DOHH2 (cell line): ENCODE measurements around the gene DCANP1.

Source experiments
- H3F3A ChIP-seq: fragments of 200-600 bp; sonication (generic), shearing (Covaris generic); 2 replicates; pipeline ENCODE4 v1.6.0; 2016; ENCODE audit warnings: antibody characterized with exemption, mild to moderate bottlenecking; ENCODE audit not compliant: control insufficient read depth, insufficient read depth
- H3K27ac ChIP-seq: fragments of 200-600 bp; sonication (generic); 2 replicates; pipeline ENCODE4 v1.5.1; 2014; ENCODE audit warnings: low read depth, mild to moderate bottlenecking, low read length, moderate library complexity
- H3K27me3 ChIP-seq: fragments of 200-600 bp; sonication (generic); 2 replicates; pipeline ENCODE4 v1.6.1; 2014; ENCODE audit warnings: mild to moderate bottlenecking, low read length, mixed read lengths; ENCODE audit not compliant: control insufficient read depth
- H3K36me3 ChIP-seq: fragments of 200-600 bp; sonication (generic); 2 replicates; pipeline ENCODE4 v1.6.1; 2014; ENCODE audit warnings: mild to moderate bottlenecking, low read length, moderate library complexity, mixed read lengths; ENCODE audit not compliant: control insufficient read depth
- H3K4me1 ChIP-seq: fragments of 200-600 bp; sonication (generic); 2 replicates; pipeline ENCODE4 v1.6.1; 2014; ENCODE audit warnings: mild to moderate bottlenecking, low read length, mixed read lengths; ENCODE audit not compliant: control insufficient read depth
- H3K4me2 ChIP-seq: fragments of 200-600 bp; sonication (generic); 2 replicates; pipeline ENCODE4 v1.6.0; 2014; ENCODE audit warnings: mild to moderate bottlenecking, low read length, moderate library complexity
- H3K4me3 ChIP-seq: fragments of 200-600 bp; sonication (generic); 2 replicates; pipeline ENCODE4 v1.5.1; 2014; ENCODE audit warnings: mild to moderate bottlenecking, low read length, mixed read lengths
- H3K79me2 ChIP-seq: fragments of 200-600 bp; sonication (generic); 2 replicates; pipeline ENCODE4 v1.6.1; 2014; ENCODE audit warnings: mild to moderate bottlenecking, low read length, mixed read lengths; ENCODE audit not compliant: control insufficient read depth
- H3K9me2 ChIP-seq: fragments of 200-600 bp; sonication (generic); replicated peaks from 2 replicates; pipeline ENCODE4 v1.6.1; 2014; ENCODE audit warnings: mild to moderate bottlenecking, low read length, mixed read lengths; ENCODE audit not compliant: control insufficient read depth
- H3K9me3 ChIP-seq: fragments of 200-600 bp; sonication (generic); 2 replicates; pipeline ENCODE4 v1.6.1; 2014; ENCODE audit warnings: antibody characterized with exemption, low read length, mixed read lengths; ENCODE audit not compliant: control insufficient read depth, insufficient read depth
- H4K20me1 ChIP-seq: fragments of 200-600 bp; sonication (generic); 2 replicates; pipeline ENCODE4 v1.6.0; 2014; ENCODE audit warnings: low read depth, mild to moderate bottlenecking, antibody characterized with exemption, low read length, moderate library complexity; ENCODE audit not compliant: control insufficient read depth, insufficient read depth
- CTCF ChIP-seq: fragments of 200-600 bp; sonication (generic); IDR thresholded peaks from one replicate; pipeline ENCODE4 v1.5.1; 2014; ENCODE audit warnings: antibody characterized with exemption, mild to moderate bottlenecking, low read depth, low read length; ENCODE audit not compliant: poor library complexity, severe bottlenecking
- EZH2phosphoT487 ChIP-seq: fragments of 200-600 bp; sonication (generic); IDR thresholded peaks from 2 replicates; pipeline ENCODE4 v1.6.1; 2017; ENCODE audit warnings: borderline replicate concordance, mild to moderate bottlenecking, antibody characterized with exemption, low read length, moderate library complexity, mixed read lengths

DCANP1 gene

DNA sequence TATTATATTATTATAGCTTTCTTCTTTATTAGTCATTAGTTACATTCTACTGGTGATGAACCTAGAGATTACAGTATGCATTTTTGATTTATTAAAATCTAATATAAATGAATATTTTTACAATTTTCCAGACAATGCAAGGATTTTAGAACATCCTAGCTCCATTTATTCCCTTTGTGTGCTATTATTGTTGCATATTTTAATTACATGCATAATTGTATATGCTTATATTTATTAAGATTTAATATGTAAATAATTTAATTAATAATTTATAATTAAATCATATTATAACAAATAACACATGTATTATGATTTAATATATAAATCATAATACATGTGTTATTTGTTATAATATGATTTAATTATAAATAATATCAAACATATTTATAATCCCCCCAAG is 24.7 kb downstream of the DCANP1 start:
- TF ChIP-seq EZH2phosphoT487 (no peak), CTCF (no peak)
- Histone ChIP-seq H3F3A (no peaks in the 10 kb centered on the region), H3K79me2 (no peaks in the 10 kb centered on the region), H3K4me1 (no peaks in the 10 kb centered on the region), H3K27ac (no peak overlapping the region), H3K9me2 (no peaks in the 10 kb centered on the region), H3K36me3 (no peaks in the 10 kb centered on the region), H3K9me3 (no peaks in the 10 kb centered on the region), H3K27me3 (peaks cover 30% of the 10 kb centered on the region), H4K20me1 (no peaks in the 10 kb centered on the region), H3K4me2 (no peak overlapping the region), H3K4me3 (no peak overlapping the region)

DNA sequence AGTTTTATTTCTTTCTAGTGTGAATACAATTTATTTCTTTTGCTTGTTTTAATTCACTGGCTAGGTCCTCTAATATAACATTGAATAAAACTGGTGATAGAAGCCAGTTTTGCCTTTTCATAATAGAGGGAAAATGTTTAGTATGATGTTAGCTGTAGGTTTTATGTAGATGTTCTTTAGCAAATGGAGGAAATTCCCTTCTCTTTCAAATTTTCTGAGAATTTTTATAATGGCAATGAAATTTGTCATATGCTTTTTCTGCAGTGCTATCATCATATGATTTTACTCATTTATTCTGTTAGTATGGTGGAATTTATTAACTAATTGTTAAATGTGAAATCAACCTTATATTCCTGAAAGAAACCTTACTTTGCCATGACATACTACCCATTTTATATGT is 30.1 kb downstream of the DCANP1 start:
- peaks cover 38% of the 10 kb centered on the region for H3K27me3 ChIP-seq
- H3K9me3 ChIP-seq = no peaks in the 10 kb centered on the region
- no peaks in the 10 kb centered on the region for H3K9me2 ChIP-seq
- H3K79me2 ChIP-seq = no peaks in the 10 kb centered on the region
- no peaks in the 10 kb centered on the region for H3F3A ChIP-seq
- TF ChIP-seq CTCF = no peak
- no peak for TF ChIP-seq EZH2phosphoT487
- H3K4me2 ChIP-seq = no peak overlapping the region
- H3K4me3 ChIP-seq = no peak overlapping the region
- H3K4me1 ChIP-seq = no peaks in the 10 kb centered on the region
- H3K36me3 ChIP-seq = no peaks in the 10 kb centered on the region
- no peaks in the 10 kb centered on the region for H4K20me1 ChIP-seq
- H3K27ac ChIP-seq = no peak overlapping the region

- Histone ChIP-seq H3K9me2 (no peaks in the 10 kb centered on the region), H3K27me3 (peaks cover 6% of the 10 kb centered on the region), H3K4me1 (peaks cover 4% of the 10 kb centered on the region), H3K4me2 (no peak overlapping the region), H3K4me3 (no peak overlapping the region), H3K9me3 (no peaks in the 10 kb centered on the region), H3K27ac (no peak overlapping the region), H3F3A (no peaks in the 10 kb centered on the region), H3K36me3 (no peaks in the 10 kb centered on the region), H4K20me1 (no peaks in the 10 kb centered on the region), H3K79me2 (peaks cover 2% of the 10 kb centered on the region; the same call in 1 of the 2 replicates)
- TF ChIP-seq CTCF (no peak), EZH2phosphoT487 (no peak)
Observed at GRCh38 chr5:135405082-135405481, 42.1 kb downstream of the DCANP1 start.

DNA sequence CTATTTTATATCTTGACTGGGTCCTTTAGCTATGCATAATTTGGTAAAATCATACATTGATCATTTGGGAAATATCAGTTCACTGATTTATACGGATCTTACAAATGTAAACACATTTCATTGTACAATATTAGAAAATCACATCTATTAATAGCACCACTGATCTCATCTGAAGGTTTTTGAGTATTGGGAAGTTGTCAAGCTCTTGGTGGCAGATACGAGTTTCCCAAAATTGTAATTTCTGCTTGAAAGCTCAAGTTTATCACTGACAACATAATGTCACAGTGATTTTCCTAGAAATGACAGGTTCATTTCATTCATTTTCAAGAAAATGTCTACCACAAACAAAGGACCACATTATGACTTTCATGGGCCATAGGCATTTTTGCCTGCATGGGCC is 45.1 kb downstream of the DCANP1 start:
- Histone ChIP-seq H3K4me3 (no peak overlapping the region), H3K79me2 (peaks cover 31% of the 10 kb centered on the region), H3K4me2 (no peak overlapping the region), H3K27ac (no peak overlapping the region), H3K9me2 (no peaks in the 10 kb centered on the region), H3K4me1 (peaks cover 22% of the 10 kb centered on the region), H4K20me1 (peaks cover 10% of the 10 kb centered on the region), H3K36me3 (peaks cover 15% of the 10 kb centered on the region), H3K9me3 (no peaks in the 10 kb centered on the region), H3F3A (no peaks in the 10 kb centered on the region), H3K27me3 (peaks cover 6% of the 10 kb centered on the region)
- no peak for TF ChIP-seq EZH2phosphoT487
- no peak for TF ChIP-seq CTCF
